HG03064 (cell line): Measurements from ENCODE around the gene NET1.

ENCODE experiments used
- ATAC-seq: cut with Tn5 transposase; IDR thresholded peaks from one replicate; pipeline ENCODE4 v1.9.1; 2021; ENCODE audit warnings: low read depth; ENCODE audit not compliant: unreplicated experiment

The NET1 gene

GRCh38 chr10:5479481-5480161 lies 67.3 kb downstream of the NET1 start:
- ATAC-seq, result no peak

- ATAC-seq, result no peak
These were observed 68.0 kb downstream of the NET1 start for GRCh38 chr10:5480162-5480941.

- ATAC-seq, result no peak
These were observed 68.8 kb downstream of the NET1 start for GRCh38 chr10:5481121-5481520.

DNA sequence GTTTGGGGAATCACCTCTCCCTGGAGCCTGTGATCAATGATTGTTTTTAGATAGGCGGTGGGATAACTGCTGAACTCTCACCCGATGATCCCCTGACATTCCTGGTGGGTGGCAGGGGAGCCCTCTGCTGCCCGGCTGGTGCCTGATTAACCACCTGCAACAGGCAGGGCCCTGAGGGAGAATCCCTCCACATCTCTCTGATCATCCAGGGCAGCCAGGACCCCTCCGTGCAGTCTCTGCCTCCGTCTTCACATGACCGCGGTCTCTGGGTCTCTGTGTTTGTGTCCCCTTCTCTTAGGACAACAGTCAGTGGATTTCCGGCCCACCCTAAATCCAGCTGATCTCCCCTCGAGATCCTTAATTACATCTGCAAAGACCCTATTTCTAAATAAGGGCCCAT lies 69.7 kb downstream of the NET1 start:
- no peak for ATAC-seq

- no peak for ATAC-seq
These were observed 71.8 kb downstream of the NET1 start for GRCh38 chr10:5484205-5484604.

DNA sequence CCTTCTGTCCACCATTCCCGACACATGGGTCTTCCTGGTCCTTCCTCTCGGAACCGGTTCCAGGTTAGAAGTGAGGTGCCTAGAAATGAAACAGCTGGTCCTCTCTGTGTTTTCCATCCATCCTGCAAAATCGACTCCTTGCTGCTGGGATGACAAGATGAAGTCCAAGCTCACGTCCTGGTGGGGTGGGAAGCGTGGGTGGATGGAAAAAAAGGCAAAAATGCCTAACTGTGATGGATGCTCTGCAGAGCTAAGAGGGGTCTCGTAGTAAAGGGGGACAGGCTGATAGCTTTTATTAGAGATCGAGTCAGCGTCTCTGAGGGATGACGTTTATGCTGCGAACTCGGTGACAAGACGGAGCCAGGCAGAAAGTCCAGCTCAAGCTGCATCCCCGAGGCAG lies 72.9 kb downstream of the NET1 start:
- ATAC-seq, result no peak

DNA sequence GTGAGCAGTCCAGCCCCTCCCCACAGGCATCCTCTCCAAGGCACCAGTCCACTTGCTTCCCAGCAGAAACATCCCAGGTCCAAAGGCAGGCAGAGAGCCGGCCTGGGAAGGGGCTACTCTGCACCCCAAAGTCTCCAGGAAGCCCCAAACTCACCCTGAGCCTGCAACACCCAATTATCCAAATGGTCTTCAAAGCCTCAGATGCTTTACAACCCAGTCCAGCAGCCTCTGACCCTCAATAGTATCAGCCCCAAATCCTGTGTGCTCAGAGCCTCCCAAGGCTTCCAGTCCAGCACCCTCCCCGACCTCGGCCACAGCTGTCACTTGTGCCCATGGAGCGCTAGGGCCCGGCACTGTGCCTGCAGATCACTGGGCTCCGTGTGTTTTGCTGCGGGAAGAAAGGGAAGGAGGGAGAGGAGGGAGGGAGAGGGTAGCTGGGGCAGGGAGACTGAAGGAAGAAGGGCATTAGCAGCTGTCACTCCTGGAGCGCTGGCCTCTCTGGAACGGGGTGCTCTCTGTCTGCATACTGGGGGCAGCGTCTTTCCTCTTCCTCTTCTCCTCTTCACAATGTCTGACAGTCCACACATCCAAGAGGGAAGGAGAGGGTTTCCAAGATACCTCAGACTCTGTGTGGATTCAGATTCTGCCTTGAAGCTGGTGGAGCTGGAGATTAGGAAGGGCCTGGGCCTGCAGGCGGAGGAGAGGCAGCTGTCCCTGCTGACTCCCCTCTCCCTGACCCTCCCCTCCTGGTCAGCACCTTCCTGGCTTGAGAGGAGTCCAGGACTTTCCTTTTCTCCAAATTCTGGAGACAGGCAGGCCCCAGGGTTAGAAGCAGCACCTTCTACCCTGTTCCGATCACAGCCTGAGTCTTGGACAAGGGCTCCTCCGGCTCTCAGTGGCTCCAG lies 73.8 kb downstream of the NET1 start:
- no peak for ATAC-seq

- ATAC-seq, result no peak
These were observed 74.5 kb downstream of the NET1 start for GRCh38 chr10:5486853-5487235.

DNA sequence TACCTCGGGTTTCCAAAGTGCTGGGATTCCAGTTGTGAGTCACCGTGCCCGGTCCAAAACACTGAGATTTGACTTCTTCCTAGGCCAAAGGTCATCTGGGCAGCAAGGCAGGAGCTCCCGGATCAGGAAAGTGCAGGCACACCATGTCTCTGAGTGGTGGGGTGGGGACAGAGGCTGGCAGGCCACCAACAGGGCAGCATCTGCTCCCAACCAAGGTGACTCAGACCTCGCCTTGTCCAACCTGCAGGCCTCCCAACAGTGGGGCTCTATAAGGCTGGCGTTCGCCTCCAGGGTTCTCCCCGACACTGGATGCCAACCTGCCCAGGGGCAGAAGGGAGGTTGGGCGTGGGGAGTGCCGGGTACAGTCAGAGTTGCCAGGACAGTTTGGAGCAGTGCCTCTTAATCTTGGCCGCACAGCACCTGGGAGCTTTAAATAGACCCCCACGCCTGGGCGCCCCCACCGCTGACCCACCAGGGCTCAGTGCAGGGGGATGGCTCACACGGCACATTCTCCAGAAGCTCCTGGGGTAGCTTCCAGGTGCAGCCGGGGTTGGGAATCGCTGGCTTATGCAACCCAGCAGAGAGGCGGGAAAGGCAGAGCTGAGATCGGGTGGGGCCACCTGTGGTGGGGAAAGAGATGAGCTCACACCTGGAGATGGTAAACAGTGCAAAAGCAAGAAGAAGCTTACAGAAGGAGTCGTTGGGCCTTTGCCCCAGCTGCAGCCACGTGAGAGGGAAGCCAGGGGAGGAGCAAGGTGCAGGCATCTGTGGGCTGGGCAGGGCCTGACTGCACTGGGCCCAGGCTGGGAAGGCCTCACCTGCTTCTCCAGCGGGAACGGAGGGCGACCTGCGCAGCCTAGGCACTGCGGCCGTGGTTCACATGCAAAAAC lies 76.2 kb downstream of the NET1 start:
- no peak for ATAC-seq

GRCh38 chr10:5490032-5490431 lies 77.7 kb downstream of the NET1 start:
- ATAC-seq, result no peak

DNA sequence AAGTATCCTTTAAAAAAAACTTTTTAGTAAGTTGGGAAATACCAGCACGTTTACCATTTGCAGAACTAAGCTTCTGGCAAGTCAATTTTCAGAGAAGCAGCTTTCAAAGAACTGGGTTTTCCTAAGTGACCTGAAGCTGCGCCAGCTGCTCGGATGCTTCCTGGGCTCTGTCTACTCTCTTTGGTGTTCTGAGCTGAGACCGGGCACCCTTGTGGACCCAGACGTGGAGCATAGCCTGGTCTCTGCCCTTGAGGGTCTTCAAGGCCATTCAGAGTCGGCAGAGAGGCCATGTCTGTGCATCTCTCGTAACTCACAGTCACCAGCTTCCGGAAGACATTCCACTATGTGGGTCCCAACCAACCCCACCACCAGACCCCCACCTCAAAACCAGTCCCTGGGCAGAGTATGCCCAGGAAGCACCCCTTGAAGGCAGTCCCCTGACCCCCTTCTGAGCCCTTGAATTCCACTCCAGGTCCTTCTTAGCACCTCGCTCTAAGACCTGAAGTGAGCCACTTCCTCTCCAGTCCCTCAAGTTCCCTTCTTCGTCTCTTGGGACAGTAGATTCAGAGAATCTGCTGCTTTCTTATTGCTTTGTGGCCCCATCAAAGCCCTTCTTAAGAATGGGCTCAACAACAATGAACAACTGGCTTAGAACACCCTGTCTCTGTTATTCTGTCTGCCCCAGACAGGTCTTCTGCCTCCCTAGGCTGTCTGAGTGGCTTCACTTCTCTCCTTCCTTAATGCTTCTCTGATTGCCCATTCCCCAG lies 78.5 kb downstream of the NET1 start:
- no peak for ATAC-seq

GRCh38 chr10:5491477-5491876 lies 79.1 kb downstream of the NET1 start:
- ATAC-seq, result no peak

DNA sequence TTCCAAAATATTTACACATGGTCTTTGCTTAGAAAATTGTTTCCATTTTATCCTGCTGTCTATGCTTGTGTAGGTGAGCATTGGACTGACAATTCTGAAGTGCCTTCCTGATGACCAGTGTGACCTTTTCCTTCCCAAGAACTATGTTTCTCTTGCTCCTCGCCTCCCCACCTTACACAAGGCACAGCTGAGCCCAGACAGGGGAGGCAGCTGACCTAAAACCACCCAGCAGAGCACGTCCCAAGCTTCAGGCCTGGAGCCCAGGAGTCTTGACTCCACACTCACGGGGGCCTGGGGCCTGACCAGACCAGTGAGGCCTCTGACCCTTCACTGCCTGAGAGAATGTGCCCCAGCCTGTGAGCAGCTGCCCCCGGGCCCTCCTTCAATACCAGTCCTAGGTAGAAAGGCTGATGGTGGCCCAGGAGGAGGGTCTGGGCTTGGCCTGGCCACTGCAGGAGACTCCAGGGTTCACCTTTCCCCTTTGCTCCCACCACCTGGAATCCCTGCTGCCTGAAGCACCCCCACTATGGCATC lies 80.0 kb downstream of the NET1 start:
- no peak for ATAC-seq

DNA sequence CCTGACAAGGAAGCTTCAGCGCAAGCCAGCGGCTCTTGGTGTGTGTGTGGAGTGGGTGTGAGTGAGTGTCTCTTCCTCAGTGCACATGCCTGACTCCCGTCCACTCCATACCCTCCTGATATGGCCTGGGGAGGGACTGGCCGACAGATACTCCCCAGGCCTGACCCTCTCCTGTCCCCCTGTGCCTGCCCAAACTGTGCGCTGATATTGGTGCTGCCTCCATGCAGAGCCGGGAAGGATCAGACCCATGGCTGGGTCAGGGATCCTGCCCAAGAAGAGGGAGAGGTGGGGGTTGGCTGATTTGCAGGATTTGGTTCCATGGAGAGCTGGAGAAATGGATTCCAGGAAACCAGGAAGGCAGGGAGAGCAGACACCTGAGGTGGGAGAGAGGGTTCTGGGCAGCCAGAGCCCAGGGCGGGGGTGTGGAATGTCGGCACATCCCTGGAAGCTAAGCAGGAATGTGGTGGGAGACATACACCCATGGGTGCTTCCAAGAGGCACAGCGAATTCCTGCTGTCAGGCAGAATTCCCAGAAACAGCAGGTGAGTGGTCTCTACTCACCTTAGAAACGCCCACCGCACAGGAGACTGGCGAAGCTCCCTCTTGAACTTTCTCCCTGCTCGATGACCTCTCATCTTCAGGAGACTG lies 80.7 kb downstream of the NET1 start:
- no peak for ATAC-seq

DNA sequence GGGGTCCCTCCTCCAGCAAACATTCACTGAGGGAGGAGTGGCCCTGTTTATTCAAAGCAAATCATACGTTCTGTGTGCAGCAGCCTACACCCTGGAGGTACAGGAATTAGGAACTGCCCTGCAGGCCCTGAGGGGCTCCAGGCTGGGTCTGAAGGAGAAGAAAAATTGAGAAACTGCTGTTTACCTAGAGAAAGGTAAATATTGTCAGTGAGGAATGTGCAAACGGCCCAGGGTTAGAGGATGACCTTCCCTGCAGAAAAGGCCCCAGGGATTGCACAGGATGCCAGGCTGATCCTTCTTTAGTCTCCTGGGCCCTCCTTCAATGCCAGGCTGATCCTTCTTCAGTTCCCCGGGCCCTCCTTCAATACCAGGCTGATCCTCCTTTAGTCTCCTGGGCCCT lies 81.3 kb downstream of the NET1 start:
- ATAC-seq, result no peak

DNA sequence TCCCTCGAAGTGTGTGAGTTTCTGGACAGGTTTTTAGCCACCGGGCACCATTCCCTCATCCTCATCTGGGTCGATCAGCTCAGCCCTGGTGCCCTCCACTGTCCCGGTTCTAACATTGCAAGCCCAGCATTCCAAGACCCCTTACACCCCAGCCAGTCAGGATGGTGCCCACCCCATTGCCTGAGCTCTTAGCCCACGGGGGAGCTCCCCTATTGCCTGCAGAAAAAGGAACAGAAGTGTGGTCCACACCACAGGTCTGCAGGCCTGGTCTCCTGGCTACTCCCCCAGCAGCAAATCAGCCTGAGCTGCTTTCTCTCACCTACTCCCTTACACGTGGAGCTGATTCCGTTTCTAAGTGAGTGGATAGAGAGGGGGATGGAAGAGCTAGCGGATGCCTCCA lies 82.3 kb downstream of the NET1 start:
- ATAC-seq, result no peak

DNA sequence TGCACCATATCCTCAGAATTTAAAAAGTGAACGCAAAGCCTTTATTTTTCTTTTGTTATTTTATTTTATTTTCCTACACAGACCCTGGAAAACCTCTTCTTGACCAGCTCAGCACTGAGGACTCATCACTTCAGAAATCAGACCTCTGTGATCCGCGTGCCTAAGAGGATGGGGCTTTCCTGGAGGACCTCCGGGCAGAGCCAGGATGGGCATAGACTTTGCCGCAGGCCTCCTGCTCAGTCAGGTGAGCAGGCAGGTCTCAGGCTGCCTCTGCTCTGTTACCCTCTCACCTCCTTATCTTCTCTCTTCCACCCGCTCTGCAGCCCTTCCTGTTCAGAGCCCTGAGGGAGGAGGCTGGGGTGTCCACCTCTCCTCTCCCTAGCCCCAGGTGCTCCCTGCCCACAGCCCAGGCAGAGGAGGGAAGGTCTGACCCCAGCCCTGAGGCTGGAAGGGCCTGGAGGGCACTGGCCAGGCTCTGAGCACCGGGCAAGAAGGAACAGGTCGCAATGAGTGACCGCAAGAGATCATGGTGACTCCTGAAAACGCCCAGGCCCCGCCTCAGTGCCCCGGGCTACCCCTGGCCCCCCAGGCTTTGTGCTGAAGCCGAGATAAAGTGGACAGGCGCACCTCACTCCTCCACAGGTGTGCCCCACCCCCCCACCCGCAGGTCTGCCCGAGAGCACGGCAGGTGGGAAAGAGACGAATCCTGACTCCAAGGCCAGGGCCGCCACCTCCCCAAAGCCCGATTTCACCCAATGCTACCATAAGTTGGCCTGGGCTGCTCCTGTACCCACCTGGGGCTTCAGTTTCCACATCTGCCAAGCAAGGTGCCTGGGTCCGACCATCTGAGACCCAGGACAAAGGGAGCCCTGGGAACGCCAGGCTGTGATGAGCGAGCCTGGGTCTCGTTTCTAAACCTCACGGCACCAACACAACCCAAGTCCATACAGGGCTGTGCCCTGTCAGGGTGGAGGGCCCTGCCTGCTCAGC lies 84.2 kb downstream of the NET1 start:
- no peak for ATAC-seq

DNA sequence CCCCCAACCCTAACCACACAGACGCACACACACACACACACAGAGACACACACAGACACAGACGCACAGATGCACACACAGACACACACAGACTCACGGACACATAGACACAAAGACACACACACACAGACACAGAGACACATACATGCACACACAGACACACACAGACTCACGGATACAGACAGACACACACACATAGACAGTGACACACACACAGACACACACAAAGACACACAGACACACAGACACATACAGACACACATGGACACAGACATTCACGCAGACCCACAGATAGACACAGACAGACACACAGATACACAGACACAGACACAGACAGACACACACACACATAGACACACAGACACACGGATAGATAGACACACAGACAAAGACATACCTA lies 84.9 kb downstream of the NET1 start:
- no peak for ATAC-seq
